OCI-LY1 (cell line): ENCODE measurements around the gene SLC18B1.

Source experiments
- CTCF ChIP-seq: fragments of 200-600 bp; sonication (generic), shearing (Covaris generic); IDR thresholded peaks from 2 replicates; pipeline ENCODE4 v1.5.1; 2017; ENCODE audit warnings: mild to moderate bottlenecking, antibody characterized with exemption, low read length, moderate library complexity, mixed read lengths
- EZH2 ChIP-seq: fragments of 200-600 bp; sonication (generic), shearing (Covaris generic); IDR thresholded peaks from 2 replicates; pipeline ENCODE4 v1.8.0; 2017; ENCODE audit warnings: borderline replicate concordance, mixed run types, mild to moderate bottlenecking, antibody characterized with exemption, low read length, moderate library complexity, mixed read lengths

DNA sequence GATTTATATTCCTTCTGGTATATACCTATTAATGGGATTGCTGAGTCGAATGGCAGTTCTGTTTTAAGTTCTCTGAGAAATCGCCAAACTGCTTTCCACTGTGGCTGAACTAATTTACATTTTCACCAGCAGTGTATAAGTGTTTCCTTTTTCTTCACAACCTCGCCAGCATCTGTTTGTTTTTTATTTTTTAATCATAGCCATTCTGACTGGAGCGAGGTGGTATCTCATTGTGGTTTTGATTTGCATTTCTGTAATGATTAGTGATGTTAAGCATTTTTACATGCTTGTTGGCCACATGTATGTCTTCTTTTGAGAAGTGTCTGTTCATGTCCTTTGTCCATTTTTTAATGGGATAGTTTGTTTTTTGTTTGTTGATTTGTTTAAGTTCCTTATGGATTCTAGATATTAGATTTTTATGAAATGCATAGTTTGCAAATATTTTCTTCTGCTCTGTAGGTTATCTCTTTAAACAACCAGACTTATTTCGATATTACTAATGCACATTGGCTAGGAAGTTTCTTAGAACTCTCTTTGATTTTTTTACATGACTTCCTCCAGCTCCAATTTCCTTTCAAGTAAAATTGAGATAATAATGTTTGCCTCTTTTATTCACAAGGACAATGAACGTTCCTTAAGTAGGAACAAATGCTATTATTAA, 72.4 kb downstream of the SLC18B1 start:
- TF ChIP-seq CTCF = no peak
- TF ChIP-seq EZH2 = no peak
